Hepatocyte (in vitro differentiated cells): ENCODE measurements around the gene TPD52L2. TPM values are rescaled to one million over a fixed set of nuclear protein-coding genes. Genes with fewer than 3 reads are reported as not detected.

Source experiments
- DNase-seq: peaks from one replicate; pipeline ENCODE4 v3.0.0-alpha.2; 2016; ENCODE audit warnings: low spot score
- H2AFZ ChIP-seq: fragments of 200-600 bp; sonication (generic); 2 replicates; pipeline ENCODE4 v1.6.0; 2016; ENCODE audit warnings: antibody characterized with exemption, mild to moderate bottlenecking
- H3K27ac ChIP-seq: fragments of 200-600 bp; sonication (generic); 2 replicates; pipeline ENCODE4 v1.5.1; 2016; ENCODE audit warnings: mild to moderate bottlenecking
- H3K27me3 ChIP-seq: fragments of 200-600 bp; sonication (generic); 2 replicates; pipeline ENCODE4 v1.6.1; 2016
- H3K36me3 ChIP-seq: fragments of 200-600 bp; sonication (generic); replicated peaks from 2 replicates; pipeline ENCODE4 v1.5.1; 2016; ENCODE audit warnings: low read depth; ENCODE audit not compliant: insufficient read depth
- H3K4me1 ChIP-seq: fragments of 200-600 bp; sonication (generic); 2 replicates; pipeline ENCODE4 v1.5.1; 2016; ENCODE audit warnings: mild to moderate bottlenecking, moderate library complexity; ENCODE audit not compliant: insufficient read depth
- H3K4me2 ChIP-seq: fragments of 200-600 bp; sonication (generic); 2 replicates; pipeline ENCODE4 v1.6.0; 2016
- H3K4me3 ChIP-seq: fragments of 200-600 bp; sonication (generic); 2 replicates; pipeline ENCODE4 v1.5.1; 2016; ENCODE audit warnings: mild to moderate bottlenecking
- H3K79me2 ChIP-seq: fragments of 200-600 bp; sonication (generic); 2 replicates; pipeline ENCODE4 v1.6.0; 2017; ENCODE audit warnings: mild to moderate bottlenecking
- H3K9me2 ChIP-seq: fragments of 200-600 bp; sonication (generic); replicated peaks from 2 replicates; pipeline ENCODE4 v1.6.0; 2017; ENCODE audit warnings: mild to moderate bottlenecking; ENCODE audit not compliant: insufficient read depth
- H3K9me3 ChIP-seq: fragments of 200-600 bp; sonication (generic); 2 replicates; pipeline ENCODE4 v1.5.1; 2016; ENCODE audit warnings: low read depth, mild to moderate bottlenecking
- H4K20me1 ChIP-seq: fragments of 200-600 bp; sonication (generic); 2 replicates; pipeline ENCODE4 v1.6.0; 2016; ENCODE audit warnings: mild to moderate bottlenecking; ENCODE audit not compliant: insufficient read depth, poor library complexity, severe bottlenecking
- CTCF ChIP-seq: fragments of 200-600 bp; sonication (generic); IDR thresholded peaks from 2 replicates; pipeline ENCODE4 v1.5.1; 2016; ENCODE audit warnings: antibody characterized with exemption, mild to moderate bottlenecking; ENCODE audit not compliant: poor library complexity
- EZH2 ChIP-seq: fragments of 200-600 bp; sonication (generic); IDR thresholded peaks from 2 replicates; pipeline ENCODE4 v1.6.1; 2016; ENCODE audit warnings: antibody characterized with exemption, mild to moderate bottlenecking, borderline replicate concordance
- EZH2phosphoT487 ChIP-seq: fragments of 200-600 bp; sonication (generic); IDR thresholded peaks from one replicate; pipeline ENCODE4 v1.6.1; 2018; ENCODE audit warnings: antibody characterized with exemption, mild to moderate bottlenecking, low read depth, moderate library complexity; ENCODE audit not compliant: unreplicated experiment, severe bottlenecking
- WGBS: methylation state at CpG from one replicate; pipeline ENCODE4 v1.1.6; 2016; ENCODE audit warnings: low lambda C conversion rate; ENCODE audit errors: missing lambda C conversion rate; 5-methylcytosine and 5-hydroxymethylcytosine counted together
- polyA plus RNA-seq: library from polyadenylated mRNA; unstranded; fragments of >200 nt; fragmentation: Nextera tagmentation; extraction: Ambion mirVana; gene quantifications from 2 replicates; pipeline ENCODE4 v1.2.1, GENCODE V29; 2016
- total RNA-seq: library from RNA; depleted of rRNA; stranded (reverse); fragments of >200 nt; gene quantifications from 2 replicates; pipeline ENCODE4 v1.2.3, GENCODE V29; 2014

The TPD52L2 gene
- total and polyA plus RNA-seq, 2 experiments from 2014 or later: 83.2 to 93.8 TPM

DNA sequence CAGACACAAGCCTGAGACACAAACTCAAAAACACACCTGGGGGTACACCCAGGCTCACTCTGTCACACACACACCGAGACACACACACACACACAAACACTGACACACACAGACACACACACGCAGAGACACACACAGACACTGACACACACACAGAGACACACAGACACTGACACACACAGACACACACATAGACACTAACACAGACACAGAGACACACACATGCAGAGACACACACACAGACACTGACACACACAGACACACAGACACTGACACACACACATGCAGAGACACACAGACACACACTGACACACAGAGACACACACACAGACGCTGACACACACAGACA, 18.2 kb upstream of the TPD52L2 start:
- Histone ChIP-seq H3K4me1 (peaks cover 19% of the 10 kb centered on the region), H3K36me3 (no peaks in the 10 kb centered on the region), H3K4me2 (peak overlapping the region; percentile 76), H3K4me3 (no peak overlapping the region), H3K79me2 (no peaks in the 10 kb centered on the region), H3K27me3 (no peaks in the 10 kb centered on the region), H2AFZ (no peak overlapping the region), H3K9me3 (no peaks in the 10 kb centered on the region), H4K20me1 (no peaks in the 10 kb centered on the region), H3K27ac (peak overlapping the region; percentile 34), H3K9me2 (no peaks in the 10 kb centered on the region)
- DNase-seq: no peak
- WGBS: 48% methylated on average over 3 of the region's 3 CpGs
- TF ChIP-seq EZH2 (no peak), EZH2phosphoT487 (no peak), CTCF (no peak)

DNA sequence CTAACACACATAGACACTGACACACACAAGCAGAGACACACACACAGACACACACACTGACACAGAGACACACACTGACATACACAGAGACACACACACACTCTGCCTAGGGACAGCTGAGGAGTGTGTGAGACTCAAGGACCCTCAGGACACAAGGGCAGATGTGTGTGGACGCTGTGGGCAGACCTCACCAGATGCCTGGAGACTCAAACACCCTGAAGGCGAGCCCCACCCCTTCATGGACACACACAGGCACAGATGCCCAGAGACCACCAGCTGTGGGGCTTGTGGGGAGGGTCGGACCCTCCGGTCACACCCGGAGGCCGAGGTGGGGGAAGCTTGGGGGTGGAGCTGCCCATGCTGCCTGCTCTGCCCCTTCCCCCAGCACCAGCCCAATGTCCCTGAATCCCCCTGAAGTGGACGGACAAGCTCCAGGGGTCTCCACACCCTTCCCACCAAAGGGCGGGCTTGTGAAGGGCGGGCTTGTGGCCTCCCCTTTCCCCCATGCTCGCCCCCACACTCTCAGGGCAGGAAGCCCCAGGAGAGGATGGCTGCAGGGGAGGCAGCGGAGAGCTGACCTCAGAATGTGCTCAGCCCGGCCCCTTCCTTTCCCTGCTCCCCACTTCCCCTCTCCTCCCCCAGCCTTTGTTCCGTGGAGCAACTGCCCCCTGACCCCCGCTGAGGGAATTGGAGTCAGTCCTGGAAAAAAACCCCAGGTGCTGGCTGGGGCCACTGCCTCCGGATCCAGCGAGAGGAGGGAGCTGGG, 17.6 kb upstream of the TPD52L2 start:
- Histone ChIP-seq H3K9me2 (no peaks in the 10 kb centered on the region), H3K9me3 (no peaks in the 10 kb centered on the region), H3K27ac (peak overlapping the region; percentile 34), H3K4me2 (no peak overlapping the region), H3K4me1 (peaks cover 19% of the 10 kb centered on the region), H3K4me3 (no peak overlapping the region), H4K20me1 (no peaks in the 10 kb centered on the region), H2AFZ (no peak overlapping the region), H3K36me3 (no peaks in the 10 kb centered on the region), H3K27me3 (no peaks in the 10 kb centered on the region), H3K79me2 (no peaks in the 10 kb centered on the region)
- TF ChIP-seq EZH2phosphoT487 (no peak), EZH2 (no peak), CTCF (no peak)
- 41% methylated on average over 9 of the region's 16 CpGs for WGBS
- no peak for DNase-seq

DNA sequence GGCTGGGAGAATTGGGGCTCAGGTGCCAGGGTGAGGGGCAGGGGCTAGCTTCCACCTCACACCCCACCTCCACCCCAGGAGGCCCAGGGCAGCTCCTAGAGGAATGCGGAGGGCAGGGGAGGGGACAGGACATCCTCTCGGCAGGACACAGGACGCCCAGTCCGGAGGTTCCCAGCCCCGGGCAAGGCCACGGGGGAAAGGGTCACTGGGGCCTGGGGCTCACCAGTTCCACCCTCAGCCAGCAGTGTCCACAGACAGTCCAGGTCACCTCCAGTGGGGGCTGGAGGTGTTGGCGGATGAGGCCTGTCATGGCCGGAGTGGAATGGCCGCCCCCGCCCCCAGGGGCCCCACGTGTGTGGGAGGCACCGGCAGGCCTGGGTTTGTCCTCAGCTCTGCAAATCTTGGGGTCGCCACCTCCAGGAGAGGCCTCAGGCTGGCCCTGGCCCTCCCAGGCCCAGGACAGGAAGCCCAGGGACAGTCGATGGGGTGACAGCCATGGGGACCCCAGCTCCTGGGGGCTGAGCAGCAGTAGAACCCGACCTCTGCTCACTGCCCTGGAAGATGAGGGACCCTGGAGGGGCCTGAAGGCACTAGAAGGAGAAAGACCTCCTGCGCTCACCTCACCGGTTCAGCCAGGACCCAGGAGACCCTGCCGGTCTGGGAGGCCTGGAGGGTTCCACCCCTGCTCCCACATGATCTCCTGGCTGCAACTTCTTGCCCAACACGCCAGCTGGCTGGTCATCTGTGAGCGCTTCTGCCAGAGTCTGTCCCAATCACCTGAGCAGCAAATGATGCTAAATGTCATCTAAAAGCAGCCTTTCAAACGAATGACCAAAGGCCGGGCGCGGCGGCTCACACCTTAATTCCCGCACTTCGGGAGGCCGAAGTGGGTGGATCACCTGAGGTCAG, 16.8 kb upstream of the TPD52L2 start:
- H3K36me3 ChIP-seq: no peaks in the 10 kb centered on the region
- no peak overlapping the region for H3K4me3 ChIP-seq
- no peak overlapping the region for H2AFZ ChIP-seq
- no peaks in the 10 kb centered on the region for H4K20me1 ChIP-seq
- DNase-seq: no peak
- no peaks in the 10 kb centered on the region for H3K27me3 ChIP-seq
- H3K79me2 ChIP-seq: no peaks in the 10 kb centered on the region
- WGBS: 76% methylated on average over 24 of the region's 28 CpGs
- no peak overlapping the region for H3K27ac ChIP-seq
- H3K9me2 ChIP-seq: no peaks in the 10 kb centered on the region
- no peak overlapping the region for H3K4me2 ChIP-seq
- TF ChIP-seq CTCF: no peak
- TF ChIP-seq EZH2: no peak
- TF ChIP-seq EZH2phosphoT487: no peak
- H3K4me1 ChIP-seq: peaks cover 19% of the 10 kb centered on the region
- no peaks in the 10 kb centered on the region for H3K9me3 ChIP-seq
